ENCODE data around the gene NPTX1. TPM values are rescaled to one million over a fixed set of nuclear protein-coding genes. Genes with fewer than 3 reads are reported as not detected.

Gene NPTX1
- total RNA-seq, 1 donor from 2014 or later = 1.3 TPM

- DNase-seq (no peak), ATAC-seq (no peak)
- TF ChIP-seq CTCF (IDR thresholded peaks at IDR 0.05) = no peak
- intact Hi-C loops (cut with DNase I) = no loop called here
- Histone ChIP-seq H3K27ac (no peak overlapping the region), H3K36me3 (no peaks in the 10 kb centered on the region), H3K27me3 (no peaks in the 10 kb centered on the region), H3K4me3 (no peak overlapping the region), H3K4me1 (peaks cover 11% of the 10 kb centered on the region), H3K9me3 (no peaks in the 10 kb centered on the region)
Observed at GRCh38 chr17:80452173-80452915, 24.1 kb downstream of the NPTX1 start.

DNA sequence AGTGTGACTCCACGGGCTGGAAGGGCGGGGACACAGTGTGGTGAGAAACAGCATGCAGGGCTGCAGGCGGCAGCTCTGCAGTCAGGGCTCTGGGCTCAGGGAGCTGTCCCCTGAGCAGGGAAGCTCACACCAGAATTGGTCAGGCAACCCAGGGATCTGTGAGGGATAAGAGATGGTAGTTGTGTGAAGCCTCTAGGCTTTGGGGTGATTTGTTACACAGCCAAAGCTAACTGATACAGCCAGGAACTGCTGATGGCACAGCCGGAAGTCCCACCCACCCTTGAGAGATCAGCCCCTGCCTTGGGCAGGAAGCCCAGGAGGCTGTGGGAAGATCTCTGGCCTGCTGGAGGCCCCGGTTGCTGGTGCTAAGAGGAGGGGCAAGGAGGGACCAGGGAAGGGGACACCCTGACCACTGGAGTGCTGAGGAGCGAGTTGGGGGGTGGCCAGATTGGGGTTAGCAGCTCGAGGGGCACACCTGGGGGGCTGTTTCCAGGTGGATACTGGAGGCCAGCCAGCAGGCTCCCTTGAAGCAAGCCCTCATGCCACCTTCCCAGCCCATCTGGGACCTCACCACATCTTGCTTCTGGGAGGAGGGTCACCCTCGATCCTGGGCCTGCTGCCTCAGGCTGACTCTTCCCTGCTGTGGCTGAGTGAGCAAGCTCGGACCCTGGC, 25.2 kb downstream of the NPTX1 start:
- Histone ChIP-seq H3K27ac (no peak overlapping the region), H3K4me1 (peaks cover 7% of the 10 kb centered on the region), H3K4me3 (no peak overlapping the region), H3K9me3 (no peaks in the 10 kb centered on the region), H3K36me3 (no peaks in the 10 kb centered on the region), H3K27me3 (no peaks in the 10 kb centered on the region)
- ATAC-seq = no peak
- no peak for DNase-seq
- TF ChIP-seq CTCF (IDR thresholded peaks at IDR 0.05) = no peak
- intact Hi-C loops (cut with DNase I) = no loop called here

- H3K27me3 ChIP-seq = no peaks in the 10 kb centered on the region
- intact Hi-C loops (cut with DNase I) = no loop called here
- no peaks in the 10 kb centered on the region for H3K9me3 ChIP-seq
- H3K4me1 ChIP-seq = peaks cover 7% of the 10 kb centered on the region
- no peaks in the 10 kb centered on the region for H3K36me3 ChIP-seq
- no peak for TF ChIP-seq CTCF (IDR thresholded peaks at IDR 0.05)
- no peak overlapping the region for H3K27ac ChIP-seq
- DNase-seq (no peak), ATAC-seq (no peak)
- H3K4me3 ChIP-seq = no peak overlapping the region
Observed at GRCh38 chr17:80449930-80450576, 26.4 kb downstream of the NPTX1 start.

DNA sequence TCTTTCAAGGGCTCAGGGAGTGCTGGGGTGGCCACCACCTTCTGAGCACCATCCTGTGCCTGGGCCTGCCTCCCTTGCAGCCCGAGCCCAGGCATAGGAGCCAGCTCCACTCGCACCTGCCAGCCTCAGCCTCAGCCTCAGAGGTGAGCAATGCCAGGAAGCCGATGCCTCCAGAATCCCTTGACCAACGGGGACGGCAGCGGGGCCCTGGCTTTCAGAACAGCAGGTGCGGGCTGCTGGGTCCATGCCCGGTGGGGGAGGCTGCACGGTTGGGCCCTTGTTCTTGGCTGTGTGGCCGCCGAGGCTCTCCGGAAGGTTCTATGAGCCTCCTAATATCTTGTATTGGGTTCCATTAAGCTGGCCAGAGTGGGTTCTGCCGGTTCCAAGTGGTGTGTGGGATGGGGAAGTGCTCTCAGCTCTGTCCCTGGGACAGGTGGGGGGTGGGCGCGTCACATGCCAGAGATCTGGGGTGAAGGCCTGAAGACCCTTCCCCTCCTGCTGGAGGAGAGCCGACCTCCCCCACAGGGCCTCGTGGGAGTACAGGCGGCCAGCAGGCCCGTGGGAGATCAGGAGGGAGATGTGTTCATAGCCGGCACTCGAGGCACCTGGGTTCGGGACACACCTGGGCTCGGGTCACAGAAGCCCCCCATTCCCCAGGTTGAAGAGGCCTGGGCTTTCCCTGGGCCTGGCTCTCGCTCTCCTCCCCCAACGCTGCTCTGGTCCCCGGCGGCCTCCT, 27.0 kb downstream of the NPTX1 start:
- no peak for ATAC-seq
- H3K27ac ChIP-seq = no peak overlapping the region
- intact Hi-C loops (cut with DNase I) = no loop called here

More for the DNA sequence above, 27.0 kb downstream of the NPTX1 start:
- TF ChIP-seq CTCF (IDR thresholded peaks at IDR 0.05) = no peak
- Histone ChIP-seq H3K4me3 (no peak overlapping the region), H3K9me3 (no peaks in the 10 kb centered on the region), H3K4me1 (peaks cover 7% of the 10 kb centered on the region), H3K36me3 (no peaks in the 10 kb centered on the region), H3K27me3 (no peaks in the 10 kb centered on the region)
- no peak for DNase-seq

All from upper lobe of right lung (tissue), 1 donor.